ENCODE results near the gene PCDH9.

The PCDH9 gene

GRCh38 chr13:66399873-66400272 lies 830.3 kb downstream of the PCDH9 start:
- no peak for DNase-seq (ENCODE audit: low read depth)
- no peak for TF ChIP-seq CTCF (conservative IDR thresholded peaks at IDR 0.05; ENCODE audit: low read depth, low read length)
- H3K4me3 ChIP-seq (ENCODE audit: low read depth, low read length): no peak overlapping the region

GRCh38 chr13:66397133-66397532 lies 833.0 kb downstream of the PCDH9 start:
- DNase-seq (ENCODE audit: low read depth): no peak
- no peak for TF ChIP-seq CTCF (conservative IDR thresholded peaks at IDR 0.05; ENCODE audit: low read depth, low read length)
- no peak overlapping the region for H3K4me3 ChIP-seq (ENCODE audit: low read depth, low read length)

GRCh38 chr13:66391322-66391721 lies 838.8 kb downstream of the PCDH9 start:
- no peak for DNase-seq (ENCODE audit: low read depth)
- TF ChIP-seq CTCF (conservative IDR thresholded peaks at IDR 0.05; ENCODE audit: low read depth, low read length): no peak
- H3K4me3 ChIP-seq (ENCODE audit: low read depth, low read length): no peak overlapping the region

GRCh38 chr13:66378894-66379293 lies 851.2 kb downstream of the PCDH9 start:
- H3K4me3 ChIP-seq (ENCODE audit: low read depth, low read length): no peak overlapping the region
- no peak for TF ChIP-seq CTCF (conservative IDR thresholded peaks at IDR 0.05; ENCODE audit: low read depth, low read length)
- DNase-seq (ENCODE audit: low read depth): no peak

GRCh38 chr13:66377569-66377968 lies 852.6 kb downstream of the PCDH9 start:
- no peak for TF ChIP-seq CTCF (conservative IDR thresholded peaks at IDR 0.05; ENCODE audit: low read depth, low read length)
- no peak for DNase-seq (ENCODE audit: low read depth)
- no peak overlapping the region for H3K4me3 ChIP-seq (ENCODE audit: low read depth, low read length)

- no peak for TF ChIP-seq CTCF (conservative IDR thresholded peaks at IDR 0.05; ENCODE audit: low read depth, low read length)
- no peak overlapping the region for H3K4me3 ChIP-seq (ENCODE audit: low read depth, low read length)
- DNase-seq (ENCODE audit: low read depth): no peak
Measured at GRCh38 chr13:66375756-66376155, 854.4 kb downstream of the PCDH9 start.

GRCh38 chr13:66369666-66370065 lies 860.5 kb downstream of the PCDH9 start:
- no peak for DNase-seq (ENCODE audit: low read depth)
- no peak overlapping the region for H3K4me3 ChIP-seq (ENCODE audit: low read depth, low read length)
- TF ChIP-seq CTCF (conservative IDR thresholded peaks at IDR 0.05; ENCODE audit: low read depth, low read length): no peak
